Neuron (in vitro differentiated cells): ENCODE data around the gene GEMIN5.

Experiments used
- H2AFZ ChIP-seq: one replicate; pipeline ENCODE4 v1.6.1; 2013; ENCODE audit warnings: low read depth, mild to moderate bottlenecking, inconsistent platforms, low read length, moderate library complexity
- H3K27me3 ChIP-seq: one replicate; pipeline ENCODE4 v1.6.1; 2013; ENCODE audit warnings: low read length; ENCODE audit not compliant: insufficient read depth
- H3K36me3 ChIP-seq: one replicate; pipeline ENCODE4 v1.6.1; 2013; ENCODE audit warnings: low read length; ENCODE audit not compliant: insufficient read depth
- H3K4me1 ChIP-seq: one replicate; pipeline ENCODE4 v1.6.1; 2013; ENCODE audit warnings: low read length; ENCODE audit not compliant: insufficient read depth
- H3K4me3 ChIP-seq: 2 replicates; pipeline ENCODE4 v1.5.1; 2013; ENCODE audit warnings: mild to moderate bottlenecking, low read length, moderate library complexity
- H3K9me3 ChIP-seq: one replicate; pipeline ENCODE4 v1.6.1; 2013; ENCODE audit warnings: low read length

GEMIN5 gene

DNA sequence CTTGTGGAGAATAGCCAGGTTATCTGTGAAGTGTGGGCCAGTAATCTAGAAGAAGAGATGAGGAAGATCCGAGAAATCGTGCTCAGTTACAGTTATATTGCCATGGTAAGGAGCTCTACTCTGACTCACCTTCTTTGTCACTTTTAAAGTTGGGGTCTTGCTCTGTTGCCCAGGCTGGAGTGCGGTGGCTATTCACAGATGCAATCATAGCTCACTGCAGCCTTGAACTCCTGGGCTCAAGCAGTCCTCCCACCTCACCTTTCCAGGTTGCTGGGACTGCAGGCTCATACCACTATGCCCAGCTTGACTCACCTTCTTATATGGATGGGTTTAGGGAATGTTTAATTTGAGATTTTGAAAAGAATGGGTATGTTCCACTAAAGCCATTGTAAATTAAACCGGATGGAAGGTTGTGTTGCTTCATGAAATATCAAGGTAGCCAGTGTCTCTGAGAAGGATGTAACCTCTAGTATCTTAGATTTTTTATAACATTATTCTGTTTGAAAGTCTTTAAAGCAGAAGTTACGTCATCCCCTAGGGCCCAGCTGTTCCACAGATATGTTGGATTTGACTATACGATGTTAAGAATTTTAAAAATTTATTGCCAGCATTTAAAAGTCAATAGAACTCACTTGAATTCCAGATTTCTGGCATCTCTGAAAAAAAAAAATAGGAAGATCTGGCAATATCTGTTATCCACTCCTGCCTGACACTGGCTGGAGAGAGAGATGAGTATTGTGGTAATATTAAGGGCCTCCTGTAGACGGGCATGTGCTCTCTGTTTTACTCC, 74.5 kb downstream of the GEMIN5 start:
- Histone ChIP-seq H3K4me1 (peaks cover 17% of the 10 kb centered on the region), H3K9me3 (no peaks in the 10 kb centered on the region), H2AFZ (no peak overlapping the region), H3K27me3 (no peaks in the 10 kb centered on the region), H3K36me3 (peaks cover 51% of the 10 kb centered on the region), H3K4me3 (no peak overlapping the region)

DNA sequence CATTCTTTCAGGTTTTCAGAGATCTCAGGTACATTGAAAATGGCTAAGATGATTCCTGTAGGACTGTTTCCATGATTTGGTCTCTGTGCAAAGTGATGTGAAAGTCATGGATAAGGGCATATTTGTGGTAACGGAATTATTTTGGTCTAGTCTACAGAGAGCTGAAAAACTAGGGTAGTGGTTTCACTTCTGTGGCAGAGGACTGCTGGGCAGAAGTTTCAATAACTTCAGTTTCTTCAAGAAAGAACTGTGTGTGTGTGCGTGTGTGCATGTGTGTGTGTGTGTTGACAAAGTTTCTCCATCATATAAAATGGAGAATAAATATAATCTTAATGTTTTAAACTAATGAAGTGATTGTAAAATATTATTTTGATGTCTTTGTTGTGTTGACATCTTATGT, 75.2 kb downstream of the GEMIN5 start:
- Histone ChIP-seq H3K36me3 (peaks cover 48% of the 10 kb centered on the region), H3K27me3 (no peaks in the 10 kb centered on the region), H3K4me3 (no peak overlapping the region), H3K4me1 (peaks cover 17% of the 10 kb centered on the region), H3K9me3 (no peaks in the 10 kb centered on the region), H2AFZ (no peak overlapping the region)

- H3K9me3 ChIP-seq: no peaks in the 10 kb centered on the region
- H3K36me3 ChIP-seq: peaks cover 40% of the 10 kb centered on the region
- no peak overlapping the region for H3K4me3 ChIP-seq
- H2AFZ ChIP-seq: no peak overlapping the region
- peaks cover 18% of the 10 kb centered on the region for H3K4me1 ChIP-seq
- no peaks in the 10 kb centered on the region for H3K27me3 ChIP-seq
Measured at GRCh38 chr5:154861946-154862345, 76.1 kb downstream of the GEMIN5 start.

DNA sequence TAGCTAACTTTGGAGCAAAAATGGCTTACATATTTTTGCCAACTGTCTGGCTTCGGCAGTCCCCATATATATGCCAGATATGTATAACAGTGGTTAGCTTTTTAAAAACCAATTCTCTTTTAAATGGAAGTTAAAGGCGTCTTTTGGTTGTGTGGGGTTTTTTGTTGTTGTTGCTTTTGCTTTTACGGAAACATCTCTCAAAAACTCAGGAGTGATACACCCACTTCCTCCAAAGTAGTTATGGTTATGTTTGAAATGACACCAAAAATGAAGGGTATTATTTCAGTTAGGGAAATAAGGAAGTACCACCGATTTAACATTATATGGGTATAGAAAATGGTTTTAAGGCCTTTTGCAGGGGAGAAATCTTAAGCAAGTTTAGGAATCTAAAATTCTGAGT, 77.2 kb downstream of the GEMIN5 start:
- Histone ChIP-seq H3K4me3 (peak overlapping the region; percentile 94), H3K9me3 (no peaks in the 10 kb centered on the region), H3K36me3 (peaks cover 28% of the 10 kb centered on the region)

GRCh38 chr5:154860123-154860522, 77.9 kb downstream of the GEMIN5 start:
- H3K9me3 ChIP-seq: no peaks in the 10 kb centered on the region
- no peak overlapping the region for H2AFZ ChIP-seq
- H3K36me3 ChIP-seq: peaks cover 21% of the 10 kb centered on the region
- peaks cover 21% of the 10 kb centered on the region for H3K4me1 ChIP-seq
- H3K27me3 ChIP-seq: no peaks in the 10 kb centered on the region
- H3K4me3 ChIP-seq: peak overlapping the region; percentile 94

More for the DNA sequence above, 77.2 kb downstream of the GEMIN5 start:
- no peak overlapping the region for H2AFZ ChIP-seq
- H3K27me3 ChIP-seq: no peaks in the 10 kb centered on the region
- peaks cover 21% of the 10 kb centered on the region for H3K4me1 ChIP-seq

DNA sequence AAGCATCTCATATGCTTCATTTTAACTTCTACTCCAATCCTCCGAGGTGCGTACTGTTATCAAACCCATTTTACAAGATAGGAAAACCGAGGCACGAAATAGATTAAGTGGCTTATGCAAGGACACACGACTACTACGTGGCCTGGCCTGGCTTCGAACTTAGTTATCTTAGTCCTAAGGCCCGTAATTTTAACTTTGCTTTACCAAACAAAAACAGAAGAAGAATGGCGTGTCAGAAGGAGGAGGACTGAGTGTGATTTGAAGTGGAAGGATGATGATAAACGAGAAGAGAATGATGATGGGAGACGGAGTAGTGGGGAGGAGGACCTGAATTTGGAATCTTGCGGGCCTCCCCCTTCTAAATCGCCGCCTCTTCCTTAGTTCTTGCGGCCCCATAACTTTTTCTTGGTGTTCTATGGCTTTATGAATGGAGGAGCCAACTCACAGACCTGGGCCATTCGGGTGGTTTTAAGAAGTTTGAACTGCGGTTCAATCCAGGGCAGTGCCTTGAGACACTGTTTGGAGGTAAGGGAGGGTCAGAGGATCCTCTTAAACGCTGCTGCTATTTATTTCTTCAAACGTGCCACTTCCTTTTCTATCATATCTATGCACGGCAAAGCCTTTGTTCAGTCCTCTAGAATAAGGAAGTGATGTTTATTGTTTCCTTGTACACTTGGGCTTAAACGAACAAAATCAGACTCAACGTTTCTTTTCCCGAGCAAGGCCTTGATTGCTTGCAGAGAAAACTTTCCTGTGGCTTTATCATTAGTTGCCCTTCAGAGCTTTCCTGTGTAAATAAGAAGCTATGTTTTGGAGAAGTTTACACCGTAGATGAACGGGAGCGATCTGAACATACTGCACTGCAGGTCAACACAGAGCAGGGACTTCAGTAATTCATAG, 78.8 kb downstream of the GEMIN5 start:
- peaks cover 21% of the 10 kb centered on the region for H3K4me1 ChIP-seq
- peaks cover 14% of the 10 kb centered on the region for H3K36me3 ChIP-seq
- H2AFZ ChIP-seq: no peak overlapping the region
- peak overlapping the region; percentile 94 for H3K4me3 ChIP-seq
- H3K27me3 ChIP-seq: no peaks in the 10 kb centered on the region
- H3K9me3 ChIP-seq: no peaks in the 10 kb centered on the region

DNA sequence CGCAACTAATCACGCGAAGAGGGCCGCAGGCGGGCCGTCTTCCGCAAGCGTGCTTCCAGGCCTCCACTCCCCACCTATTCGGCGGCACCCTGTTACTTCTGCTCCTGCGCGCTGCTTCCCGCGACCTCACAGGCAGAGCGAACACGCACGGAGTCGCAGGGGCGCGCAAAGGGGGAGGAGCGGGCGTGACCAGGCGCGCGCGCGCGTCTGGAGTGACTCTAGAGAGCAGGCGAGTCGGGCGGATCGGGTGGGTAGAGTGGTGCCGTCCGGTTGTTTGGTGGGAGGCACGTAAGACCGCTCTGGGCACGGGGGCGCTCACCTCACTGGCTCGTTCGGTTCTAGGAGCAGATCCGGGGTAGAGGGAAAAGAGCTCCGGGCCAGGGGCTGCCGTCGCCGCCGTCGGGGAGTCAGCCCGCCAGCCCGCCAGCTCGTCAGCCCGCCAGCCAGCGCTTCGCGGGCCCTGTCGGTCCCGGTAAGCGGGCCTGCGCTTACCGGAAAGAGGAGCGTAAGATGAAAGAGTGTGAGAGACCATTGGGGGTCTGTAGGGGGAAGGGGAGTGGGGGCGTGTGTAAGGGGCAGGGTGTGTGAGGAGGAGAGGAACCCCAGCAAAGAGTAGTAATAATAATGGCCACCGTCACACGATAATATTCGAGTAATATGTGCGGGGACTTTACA, 79.6 kb downstream of the GEMIN5 start, which contains the start of gene CNOT8:
TSS of gene CNOT8 (plus strand) at position 331 of the 675 bp plus-strand sequence. CDS start 4,652 bp downstream, outside the sequence.
- no peaks in the 10 kb centered on the region for H3K9me3 ChIP-seq
- peaks cover 21% of the 10 kb centered on the region for H3K4me1 ChIP-seq
- H3K27me3 ChIP-seq: no peaks in the 10 kb centered on the region
- H2AFZ ChIP-seq: peak within 1 kb of the TSS; percentile 14
- H3K36me3 ChIP-seq: peaks cover 8% of the 10 kb centered on the region
- peak within 1 kb of the TSS; percentile 94 for H3K4me3 ChIP-seq

GRCh38 chr5:154857530-154858296, 80.3 kb downstream of the GEMIN5 start:
- Histone ChIP-seq H3K9me3 (no peaks in the 10 kb centered on the region), H3K27me3 (no peaks in the 10 kb centered on the region), H3K4me3 (peak overlapping the region; percentile 94), H3K4me1 (peaks cover 21% of the 10 kb centered on the region), H2AFZ (peak overlapping the region; percentile 14), H3K36me3 (peaks cover 2% of the 10 kb centered on the region)

GRCh38 chr5:154851351-154851750, 86.7 kb downstream of the GEMIN5 start:
- Histone ChIP-seq H3K4me3 (peak overlapping the region; percentile 45), H3K4me1 (peaks cover 14% of the 10 kb centered on the region), H3K9me3 (no peaks in the 10 kb centered on the region), H3K27me3 (no peaks in the 10 kb centered on the region), H3K36me3 (no peaks in the 10 kb centered on the region), H2AFZ (peak overlapping the region; percentile 59)

- Histone ChIP-seq H3K27me3 (no peaks in the 10 kb centered on the region), H3K4me3 (peak within 1 kb of the TSS; percentile 45)
Measured at GRCh38 chr5:154850255-154851062, 87.6 kb downstream of the GEMIN5 start, which contains the start of gene FAXDC2. FAXDC2 (minus strand) TSS chr5:154850603; CDS start chr5:154838178, 12,425 bp downstream.

DNA sequence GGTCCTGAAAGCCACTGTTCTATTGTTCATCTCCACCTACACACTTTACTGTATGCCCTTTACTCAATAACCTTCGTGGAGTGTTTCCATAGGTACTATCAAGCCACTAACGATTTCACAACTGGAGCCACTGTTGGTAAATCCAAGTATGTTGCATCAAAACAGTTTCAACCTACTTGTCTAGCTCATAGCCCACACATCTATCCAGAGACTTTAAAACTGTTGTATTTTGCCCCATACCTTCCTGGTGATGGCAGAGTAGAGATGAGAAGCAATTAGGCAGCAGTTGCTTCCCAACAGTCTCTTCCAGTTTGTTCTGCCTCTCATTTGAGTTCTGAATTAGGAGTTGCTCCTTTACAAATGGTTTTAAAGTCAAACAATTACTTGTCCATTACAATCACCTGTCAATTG, 88.2 kb downstream of the GEMIN5 start:
- peak overlapping the region; percentile 45 for H3K4me3 ChIP-seq
- H2AFZ ChIP-seq: no peak overlapping the region
- no peaks in the 10 kb centered on the region for H3K9me3 ChIP-seq
- H3K27me3 ChIP-seq: no peaks in the 10 kb centered on the region
- H3K36me3 ChIP-seq: no peaks in the 10 kb centered on the region
- H3K4me1 ChIP-seq: peaks cover 14% of the 10 kb centered on the region

More at GRCh38 chr5:154850255-154851062, 87.6 kb downstream of the GEMIN5 start, which contains the start of gene FAXDC2:
- Histone ChIP-seq H3K36me3 (no peaks in the 10 kb centered on the region), H2AFZ (peak within 1 kb of the TSS; percentile 59), H3K9me3 (no peaks in the 10 kb centered on the region), H3K4me1 (peaks cover 14% of the 10 kb centered on the region)
